Small intestine (tissue), 7 donors: ENCODE results near the gene MDGA2. TPM values are rescaled to one million over a fixed set of nuclear protein-coding genes. Genes with fewer than 3 reads are reported as not detected.
"Not testable (repeated sequence)": the region's sequence is repeated elsewhere in the genome, so short reads cannot be mapped to it uniquely, and the experiment has no call there.

Experiments
- DNase-seq, 2 donors: peaks; one replicate each; pipeline versions ENCODE4 v3.0.0 to v3.0.0-alpha.2; 2013
- FAIRE-seq: peaks from 2 replicates; lab custom pipeline; 2012; peaks lifted over from hg19 to GRCh38; lab: Jason Lieb, UNC
- H3K27ac ChIP-seq, 3 donors: one replicate each; pipeline ENCODE4 v1.5.1; 2013; ENCODE audit warnings: low read length in 2 of 3, mild to moderate bottlenecking in 2 of 3, control low read depth in 1 of 3, inconsistent platforms in 1 of 3, low read depth in 1 of 3, moderate library complexity in 1 of 3
- H3K27me3 ChIP-seq, 3 donors: one replicate each; pipeline ENCODE4 v1.6.1; 2013; ENCODE audit warnings: low read length in 3 of 3, inconsistent platforms in 1 of 3; ENCODE audit not compliant: control insufficient read depth in 3 of 3, insufficient read depth in 3 of 3
- H3K36me3 ChIP-seq, 3 donors: one replicate each; pipeline ENCODE4 v1.6.1; 2013; ENCODE audit warnings: low read length in 3 of 3, inconsistent platforms in 1 of 3, low read depth in 1 of 3, mild to moderate bottlenecking in 1 of 3, moderate library complexity in 1 of 3; ENCODE audit not compliant: control insufficient read depth in 3 of 3, insufficient read depth in 2 of 3
- H3K4me1 ChIP-seq, 3 donors: one replicate each; pipeline ENCODE4 v1.6.1; 2013; ENCODE audit warnings: low read length in 2 of 3, inconsistent platforms in 1 of 3, low read depth in 1 of 3, mild to moderate bottlenecking in 1 of 3, moderate library complexity in 1 of 3; ENCODE audit not compliant: control insufficient read depth in 3 of 3, insufficient read depth in 2 of 3
- H3K4me3 ChIP-seq, 3 donors: one replicate each; pipeline ENCODE4 v1.5.1; 2013; ENCODE audit warnings: low read length in 3 of 3, control low read depth in 1 of 3, inconsistent platforms in 1 of 3, low read depth in 1 of 3, mild to moderate bottlenecking in 1 of 3, moderate library complexity in 1 of 3
- H3K9me3 ChIP-seq, 2 donors: one replicate each; pipeline ENCODE4 v1.6.1; 2013; ENCODE audit warnings: low read depth in 1 of 2, low read length in 1 of 2; ENCODE audit not compliant: control insufficient read depth in 2 of 2, insufficient read depth in 1 of 2
- WGBS, 3 donors: extraction: QIAGEN DNeasy Blood & Tissue Kit; methylation state at CpG; one replicate each; pipeline ENCODE4 v1.1.7; 2013; 5-methylcytosine and 5-hydroxymethylcytosine counted together
- polyA plus RNA-seq, 4 donors: library from polyadenylated mRNA; stranded (reverse) in 3 of 4; unstranded in 1 of 4; fragments of 200-250 nt in 3 of 4; fragments of 120-200 nt in 1 of 4; gene quantifications; one replicate each; pipeline versions ENCODE4 v1.2.1 to v1.2.3, GENCODE V29; 2013
- donor health status: healthy with polysubstance abuse.
- donor health status: control.
- donor health status: control.
- donor health status: Bipolar disorder and iron deficiency.
- donor health status: healthy.

MDGA2 gene
- polyA plus RNA-seq, 4 donors: 0.01 to 0.06 TPM; not detected in 2

GRCh38 chr14:47220096-47220495 lies 455.3 kb downstream of the MDGA2 start:
- 83 to 91% (median 83%) methylated on average over 2 of the region's 2 CpGs for WGBS, 3 donors
- H3K4me3 ChIP-seq: no peak overlapping the region
- H3K27me3 ChIP-seq: no peaks in the 10 kb centered on the region
- H3K4me1 ChIP-seq: no peaks in the 10 kb centered on the region
- FAIRE-seq: no peak
- no peak for DNase-seq
- H3K36me3 ChIP-seq: no peaks in the 10 kb centered on the region
- no peaks in the 10 kb centered on the region for H3K9me3 ChIP-seq
- H3K27ac ChIP-seq: no peak overlapping the region

- Histone ChIP-seq H3K9me3 (no peaks in the 10 kb centered on the region), H3K4me1 (no peaks in the 10 kb centered on the region), H3K4me3 (no peak overlapping the region), H3K27me3 (no peaks in the 10 kb centered on the region), H3K27ac (no peak overlapping the region), H3K36me3 (no peaks in the 10 kb centered on the region)
- DNase-seq: no peak
- 80 to 83% (median 81%) methylated on average over 1 of the region's 1 CpG for WGBS, 3 donors
- FAIRE-seq: no peak
Measured at GRCh38 chr14:47211263-47211662, 464.1 kb downstream of the MDGA2 start.

- Histone ChIP-seq H3K36me3 (no peaks in the 10 kb centered on the region), H3K27me3 (no peaks in the 10 kb centered on the region), H3K4me1 (no peaks in the 10 kb centered on the region), H3K27ac (no peak overlapping the region), H3K4me3 (no peak overlapping the region), H3K9me3 (no peaks in the 10 kb centered on the region)
- DNase-seq: no peak
- no peak for FAIRE-seq
Measured at GRCh38 chr14:47210099-47210498, 465.3 kb downstream of the MDGA2 start.

- H3K4me3 ChIP-seq: no peak overlapping the region
- H3K4me1 ChIP-seq: no peaks in the 10 kb centered on the region
- WGBS, 3 donors: 31 to 58% (median 36%) methylated on average over 2 of the region's 2 CpGs
- peak in 1 of 2 donors; percentile 12 for DNase-seq
- no peak overlapping the region for H3K27ac ChIP-seq
- no peak for FAIRE-seq
- no peaks in the 10 kb centered on the region for H3K36me3 ChIP-seq
- H3K9me3 ChIP-seq: no peaks in the 10 kb centered on the region
- no peaks in the 10 kb centered on the region for H3K27me3 ChIP-seq
Measured at GRCh38 chr14:47208434-47208833, 467.0 kb downstream of the MDGA2 start.

GRCh38 chr14:47207617-47208016 lies 467.8 kb downstream of the MDGA2 start:
- 60 to 64% (median 61%) methylated on average over 3 of the region's 3 CpGs for WGBS, 3 donors
- DNase-seq (no peak), FAIRE-seq (no peak)
- Histone ChIP-seq H3K27ac (no peak overlapping the region), H3K4me3 (no peak overlapping the region), H3K27me3 (no peaks in the 10 kb centered on the region), H3K9me3 (no peaks in the 10 kb centered on the region), H3K4me1 (no peaks in the 10 kb centered on the region), H3K36me3 (no peaks in the 10 kb centered on the region)

GRCh38 chr14:47200740-47201139 lies 474.7 kb downstream of the MDGA2 start:
- Histone ChIP-seq H3K27me3 (no peaks in the 10 kb centered on the region), H3K27ac (no peak overlapping the region), H3K9me3 (no peaks in the 10 kb centered on the region), H3K4me1 (no peaks in the 10 kb centered on the region), H3K36me3 (no peaks in the 10 kb centered on the region), H3K4me3 (no peak overlapping the region)
- no peak for DNase-seq
- FAIRE-seq: no peak
- WGBS, 3 donors: 92 to 93% (median 93%) methylated on average over 18 of the region's 18 CpGs

- Histone ChIP-seq H3K4me1 (no peaks in the 10 kb centered on the region), H3K27me3 (no peaks in the 10 kb centered on the region), H3K9me3 (no peaks in the 10 kb centered on the region), H3K36me3 (no peaks in the 10 kb centered on the region), H3K27ac (no peak overlapping the region), H3K4me3 (no peak overlapping the region)
- FAIRE-seq: no peak
- no peak for DNase-seq
- 54 to 77% (median 59%) methylated on average over 1 of the region's 1 CpG for WGBS, 3 donors
Measured at GRCh38 chr14:47195582-47195981, 479.8 kb downstream of the MDGA2 start.

- Histone ChIP-seq H3K27ac (no peak overlapping the region), H3K36me3 (no peaks in the 10 kb centered on the region), H3K4me3 (no peak overlapping the region), H3K9me3 (no peaks in the 10 kb centered on the region), H3K27me3 (no peaks in the 10 kb centered on the region), H3K4me1 (no peaks in the 10 kb centered on the region)
- no peak for FAIRE-seq
- no peak for DNase-seq
- 22 to 52% (median 40%) methylated on average over 1 of the region's 1 CpG for WGBS, 3 donors
Measured at GRCh38 chr14:47194055-47194454, 481.4 kb downstream of the MDGA2 start.

- H3K27me3 ChIP-seq, H3K9me3 ChIP-seq, H3K27ac ChIP-seq, H3K36me3 ChIP-seq, H3K4me1 ChIP-seq, DNase-seq, H3K4me3 ChIP-seq, FAIRE-seq: not testable (repeated sequence)
- 72 to 83% (median 74%) methylated on average over 7 of the region's 7 CpGs for WGBS, 3 donors
Measured at GRCh38 chr14:47192203-47192602, 483.2 kb downstream of the MDGA2 start.
